Kidney (tissue), 14 donors: ENCODE results near the gene BZW2. TPM values are rescaled to one million over a fixed set of nuclear protein-coding genes. Genes with fewer than 3 reads are reported as not detected.

ENCODE experiments used
- DNase-seq, 5 donors: peaks; one replicate each; pipeline ENCODE4 v3.0.0-alpha.2; 2013 to 2020
- FAIRE-seq: peaks from 2 replicates; lab custom pipeline; 2012; peaks lifted over from hg19 to GRCh38; lab: Jason Lieb, UNC
- H3K27ac ChIP-seq, 2 donors: one replicate each; pipeline ENCODE4 v1.7.0; 2013; ENCODE audit warnings: low read depth in 2 of 2, low read length in 2 of 2, inconsistent platforms in 1 of 2
- H3K27me3 ChIP-seq: one replicate; pipeline ENCODE4 v1.7.1; 2013; ENCODE audit warnings: low read length, inconsistent platforms; ENCODE audit not compliant: control insufficient read depth, insufficient read depth
- H3K36me3 ChIP-seq, 3 donors: one replicate each; pipeline versions ENCODE4 v1.7.0 to v1.7.1; 2013; ENCODE audit warnings: low read length in 3 of 3, control low read depth in 1 of 3, inconsistent platforms in 1 of 3; ENCODE audit not compliant: insufficient read depth in 3 of 3, control insufficient read depth in 2 of 3
- H3K4me1 ChIP-seq, 3 donors: one replicate each; pipeline versions ENCODE4 v1.7.0 to v1.7.1; 2013; ENCODE audit warnings: low read length in 3 of 3, inconsistent platforms in 1 of 3, low read depth in 1 of 3; ENCODE audit not compliant: control insufficient read depth in 2 of 3, insufficient read depth in 2 of 3
- H3K4me3 ChIP-seq, 3 donors: one replicate each; pipeline versions ENCODE4 v1.7.0 to v1.8.1; 2013; ENCODE audit warnings: low read length in 3 of 3, control low read depth in 1 of 3, inconsistent platforms in 1 of 3
- H3K9ac ChIP-seq, 3 donors: one replicate each; pipeline versions ENCODE4 v1.7.0 to v1.7.1; 2013; ENCODE audit warnings: low read length in 3 of 3, control low read depth in 1 of 3, inconsistent platforms in 1 of 3
- H3K9me3 ChIP-seq, 3 donors: one replicate each; pipeline versions ENCODE4 v1.7.0 to v1.7.1; 2013; ENCODE audit warnings: low read length in 3 of 3, control low read depth in 1 of 3, inconsistent platforms in 1 of 3; ENCODE audit not compliant: control insufficient read depth in 2 of 3, insufficient read depth in 1 of 3
- CTCF ChIP-seq: IDR thresholded peaks from 3 replicates; pipeline ENCODE4 v1.5.1; 2012; ENCODE audit warnings: mild to moderate bottlenecking, moderate library complexity, borderline replicate concordance; ENCODE audit not compliant: insufficient read depth; ENCODE audit errors: extremely low read depth
- intact Hi-C: fragments of 100-400 bp; cut with DNase I; formaldehyde crosslinking; loops from one replicate; pipeline ENCODE4 v1.11.1; 2022
- polyA plus RNA-seq: library from polyadenylated mRNA; stranded (reverse); fragments of 350-450 nt; fragmentation: Illumina TruSeq; extraction: RNeasy Lipid Tissue Mini Kit (QIAGEN cat#74804); gene quantifications from one replicate; pipeline ENCODE4 v1.2.3, GENCODE V29; 2014; ENCODE audit warnings: low read depth, low replicate concordance; ENCODE audit not compliant: insufficient read depth
- total RNA-seq: library from RNA; stranded (reverse); fragmentation: NEBNext Ultra II Directional; extraction: Animal tissue kit (Norgen Biotek cat#: 25700); gene quantifications from one replicate; pipeline ENCODE4 v1.2.1, GENCODE V29; 2021
- donor health status: control.
- donor health status: control.
- donor health status: control.
- donor health status: control.
- donor health status: control.
- donor health status: DM: yes; HTN: yes; CAD: no.
- donor health status: Normal renal cell carcinoma (clear cell type).

Gene BZW2
- total and polyA plus RNA-seq, 2 donors from 2014 or later: 24.8 to 49.1 TPM

GRCh38 chr7:16599860-16600259, 46.1 kb upstream of the BZW2 start:
- intact Hi-C loops: no loop called here

GRCh38 chr7:16603633-16604032, 42.3 kb upstream of the BZW2 start:
- FAIRE-seq (no peak), DNase-seq (peak in 1 of 5 donors; percentile 22)
- no peaks in the 10 kb centered on the region for H3K4me1 ChIP-seq
- no peaks in the 10 kb centered on the region for H3K9me3 ChIP-seq
- TF ChIP-seq CTCF: no peak
- peaks cover 14 to 34% (median 15%) of the 10 kb centered on the region in 3 donors for H3K36me3 ChIP-seq
- no peak overlapping the region for H3K9ac ChIP-seq
- no peak overlapping the region for H3K27ac ChIP-seq
- H3K27me3 ChIP-seq: no peaks in the 10 kb centered on the region
- intact Hi-C loops: no loop called here
- H3K4me3 ChIP-seq: no peak overlapping the region

More at GRCh38 chr7:16599860-16600259, 46.1 kb upstream of the BZW2 start:
- FAIRE-seq (no peak), DNase-seq (no peak)
- Histone ChIP-seq H3K27ac (no peak overlapping the region), H3K9me3 (no peaks in the 10 kb centered on the region), H3K9ac (no peak overlapping the region), H3K27me3 (no peaks in the 10 kb centered on the region), H3K4me3 (no peak overlapping the region), H3K36me3 (peaks cover 14 to 34% (median 19%) of the 10 kb centered on the region in 3 donors), H3K4me1 (no peaks in the 10 kb centered on the region)
- TF ChIP-seq CTCF: no peak

- no peak overlapping the region for H3K27ac ChIP-seq
- peaks cover 14 to 37% (median 15%) of the 10 kb centered on the region in 3 donors for H3K36me3 ChIP-seq
- intact Hi-C loops: no loop called here
- DNase-seq (no peak), FAIRE-seq (no peak)
- H3K9me3 ChIP-seq: no peaks in the 10 kb centered on the region
- peak; percentile 3 for TF ChIP-seq CTCF
- H3K4me1 ChIP-seq: no peaks in the 10 kb centered on the region
- H3K27me3 ChIP-seq: no peaks in the 10 kb centered on the region
- H3K9ac ChIP-seq: no peak overlapping the region
- no peak overlapping the region for H3K4me3 ChIP-seq
Observed at GRCh38 chr7:16604054-16604453, 41.9 kb upstream of the BZW2 start.

GRCh38 chr7:16606704-16607103, 39.3 kb upstream of the BZW2 start:
- H3K4me3 ChIP-seq: no peak overlapping the region
- H3K27ac ChIP-seq: no peak overlapping the region

More at GRCh38 chr7:16606704-16607103, 39.3 kb upstream of the BZW2 start:
- H3K9ac ChIP-seq: no peak overlapping the region
- TF ChIP-seq CTCF: no peak
- no peaks in the 10 kb centered on the region for H3K27me3 ChIP-seq
- no peak for DNase-seq
- H3K36me3 ChIP-seq: peaks cover 11 to 27% (median 16%) of the 10 kb centered on the region in 3 donors
- no peak for FAIRE-seq
- no peaks in the 10 kb centered on the region for H3K4me1 ChIP-seq
- H3K9me3 ChIP-seq: no peaks in the 10 kb centered on the region
- intact Hi-C loops: no loop called here
